ENCODE results near the gene GTF2H2C_2.
"Not testable (repeated sequence)": the region's sequence is repeated elsewhere in the genome, so short reads cannot be mapped to it uniquely, and the experiment has no call there.

DNA sequence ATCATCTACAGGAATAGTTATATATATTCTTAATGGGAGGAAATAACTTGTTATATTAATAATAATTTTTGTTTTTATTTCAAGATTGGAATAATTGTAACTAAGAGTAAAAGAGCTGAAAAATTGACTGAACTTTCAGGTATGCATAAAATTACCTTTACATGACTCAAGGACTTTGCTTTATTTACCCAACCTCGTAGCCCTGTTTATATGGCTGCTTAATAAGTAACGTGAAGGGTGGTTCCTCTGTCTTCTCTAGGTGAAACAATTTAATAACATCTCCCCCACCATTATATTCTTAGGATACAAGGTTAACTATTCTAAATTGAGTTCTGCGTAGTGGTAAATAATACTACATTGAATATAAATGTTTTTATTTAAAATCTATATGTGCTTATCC is 8.0 kb downstream of the GTF2H2C_2 start:
- not testable (repeated sequence) for TF ChIP-seq POLR2A (IDR thresholded peaks at IDR 0.05; ENCODE audit: low read length); GATA1 (IDR thresholded peaks at IDR 0.05; ENCODE audit: low read depth, low read length)

Data from erythroblast (primary cell).